ENCODE results near the gene TMEM132E.

TMEM132E gene

DNA sequence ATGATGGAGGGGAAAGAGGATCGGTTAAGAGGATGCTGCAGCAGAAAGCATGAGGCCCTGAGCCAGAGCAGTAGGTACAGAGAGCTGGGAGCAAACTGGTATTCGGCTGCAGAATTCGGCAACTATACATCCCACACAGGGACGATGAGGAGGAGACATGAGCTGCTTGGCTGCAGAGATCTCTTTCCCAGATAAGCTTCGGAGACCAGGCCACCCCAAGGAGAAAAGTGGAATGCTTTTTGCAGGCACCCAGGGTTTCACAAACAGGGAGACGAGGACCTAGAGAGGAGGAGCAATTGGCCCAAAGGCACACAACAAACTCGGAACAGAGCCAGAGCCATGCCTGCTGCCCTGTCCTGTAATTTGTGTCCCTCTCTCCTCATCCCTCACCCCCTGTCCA lies 62.0 kb downstream of the TMEM132E start:
- TF ChIP-seq ZNF274 (IDR thresholded peaks at IDR 0.05; ENCODE audit: low read depth, low read length), result no peak
- H3K4me3 ChIP-seq (ENCODE audit: low read length), result no peak overlapping the region

DNA sequence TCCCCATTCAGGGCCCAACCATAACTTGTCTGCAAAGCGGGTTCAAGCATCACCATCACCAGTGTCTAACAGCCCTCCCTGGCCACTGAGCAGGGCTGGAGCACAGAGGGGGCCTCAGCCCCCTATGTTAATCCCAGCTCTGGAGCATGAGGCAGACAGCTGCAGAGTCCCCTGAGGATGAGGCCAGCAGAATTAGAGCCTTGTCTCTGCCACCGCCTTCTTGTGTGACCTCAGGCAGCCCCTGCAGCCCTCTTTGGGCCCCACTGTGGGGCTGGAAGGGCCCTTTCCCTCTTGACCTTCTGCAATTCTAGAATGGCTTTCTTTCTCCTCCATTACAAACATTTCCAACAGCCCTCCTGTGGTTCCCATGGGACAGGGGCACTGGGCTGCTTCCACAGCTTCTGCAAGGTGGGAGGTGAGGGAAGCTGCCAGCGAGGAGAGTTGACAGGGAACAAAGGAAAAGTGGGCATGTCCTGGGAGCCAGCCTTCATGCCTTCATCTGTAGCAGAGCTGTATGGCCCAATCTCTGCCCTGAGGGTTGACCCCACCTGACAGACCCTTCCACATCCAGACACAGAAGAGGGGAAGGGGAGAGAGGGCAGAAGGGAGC lies 65.7 kb downstream of the TMEM132E start:
- H3K4me3 ChIP-seq (ENCODE audit: low read length), result no peak overlapping the region
- TF ChIP-seq ZNF274 (IDR thresholded peaks at IDR 0.05; ENCODE audit: low read depth, low read length), result no peak

DNA sequence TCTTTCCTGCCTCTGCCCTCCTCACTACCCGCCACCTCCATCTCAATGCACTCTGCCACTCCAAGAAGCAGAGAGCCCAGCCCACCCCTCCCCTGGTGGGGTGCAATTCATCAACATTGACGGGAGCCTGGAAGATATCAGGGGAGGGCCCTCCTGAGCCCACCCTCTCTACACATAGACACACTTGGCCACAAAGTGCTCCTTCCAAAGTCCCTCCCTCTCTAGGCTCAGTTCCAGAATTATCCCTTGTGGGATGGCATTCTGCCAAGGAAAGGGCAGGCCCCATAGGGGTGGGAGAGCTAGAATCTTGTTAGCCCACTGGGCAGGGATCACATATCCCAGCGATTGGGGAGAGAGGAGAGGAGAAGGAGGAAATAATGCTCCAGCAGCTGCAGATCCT lies 66.2 kb downstream of the TMEM132E start:
- no peak for TF ChIP-seq ZNF274 (IDR thresholded peaks at IDR 0.05; ENCODE audit: low read depth, low read length)
- no peak overlapping the region for H3K4me3 ChIP-seq (ENCODE audit: low read length)

DNA sequence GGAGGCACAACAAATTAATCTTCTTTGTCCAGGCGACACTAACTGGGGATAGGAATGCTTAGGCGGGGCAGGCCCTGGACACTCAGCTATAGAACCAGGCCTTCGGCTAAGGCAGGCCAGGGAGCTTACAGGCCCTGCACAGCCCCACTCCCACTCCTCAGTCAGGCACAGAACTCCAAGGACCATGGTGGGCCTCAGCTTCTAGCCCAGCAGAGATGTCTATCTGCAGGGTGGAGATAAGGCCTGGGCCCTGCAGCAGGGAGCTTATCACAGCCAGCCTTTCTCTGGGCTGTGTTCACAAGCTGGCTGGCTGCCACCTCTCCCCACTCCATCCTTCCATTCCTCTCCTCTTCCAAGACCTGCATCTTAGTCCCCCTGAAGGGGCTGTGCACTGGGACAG lies 68.1 kb downstream of the TMEM132E start:
- TF ChIP-seq ZNF274 (IDR thresholded peaks at IDR 0.05; ENCODE audit: low read depth, low read length), result no peak
- H3K4me3 ChIP-seq (ENCODE audit: low read length), result no peak overlapping the region

DNA sequence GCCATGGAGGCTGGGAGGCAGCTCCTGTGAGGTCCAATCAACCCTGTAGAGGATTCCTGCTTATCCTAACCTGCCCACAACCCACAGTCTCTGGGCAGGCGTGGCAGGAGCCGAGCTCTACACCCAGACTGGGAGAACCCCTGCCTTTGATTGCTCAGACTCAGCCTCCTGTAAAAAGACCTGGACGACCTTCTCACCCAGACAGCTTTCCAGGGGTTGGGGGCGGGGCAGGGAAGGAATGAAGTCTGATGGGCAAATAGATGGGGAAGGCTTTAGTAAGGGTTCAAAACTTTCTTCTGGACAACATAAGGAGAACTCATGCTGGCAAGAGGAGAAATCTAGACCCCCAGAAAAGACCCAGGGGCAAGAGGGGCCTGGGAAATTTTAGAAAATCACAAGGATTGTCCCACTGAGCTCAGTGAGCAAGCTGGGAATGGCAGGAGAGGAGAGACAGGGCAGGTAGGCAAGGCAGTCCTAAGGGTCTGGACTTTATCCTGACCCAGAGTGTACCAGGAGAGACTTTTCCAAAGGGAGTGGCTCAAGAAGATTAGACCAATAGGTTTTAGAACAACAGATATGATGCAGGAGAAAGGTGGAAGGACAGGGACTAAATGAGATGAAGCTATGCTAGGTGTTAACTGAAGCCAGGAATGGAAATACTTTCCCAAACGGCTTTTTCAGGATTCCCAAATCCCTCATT lies 70.8 kb downstream of the TMEM132E start:
- TF ChIP-seq ZNF274 (IDR thresholded peaks at IDR 0.05; ENCODE audit: low read depth, low read length), result no peak
- no peak overlapping the region for H3K4me3 ChIP-seq (ENCODE audit: low read length)

DNA sequence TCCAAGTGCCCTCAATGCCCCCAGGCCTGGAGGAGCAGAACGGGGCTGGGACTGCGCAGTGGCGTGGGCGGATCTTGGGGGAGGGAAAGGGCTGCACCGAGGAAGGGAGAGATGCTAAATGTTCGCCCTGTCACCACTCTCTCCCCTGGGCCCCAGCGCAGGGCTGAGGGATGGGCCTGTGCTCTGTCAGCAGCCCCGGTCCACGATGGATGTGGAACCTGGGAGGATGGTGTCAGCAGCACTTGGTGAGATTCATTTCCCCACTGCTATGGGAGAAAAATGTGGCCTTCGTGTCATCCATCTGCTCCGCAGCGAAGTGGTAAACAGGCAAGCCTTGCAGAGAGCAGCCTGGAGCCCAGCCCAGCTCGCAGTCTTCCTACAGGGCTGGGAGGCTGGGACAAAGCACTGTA lies 72.0 kb downstream of the TMEM132E start:
- H3K4me3 ChIP-seq (ENCODE audit: low read length), result no peak overlapping the region

DNA sequence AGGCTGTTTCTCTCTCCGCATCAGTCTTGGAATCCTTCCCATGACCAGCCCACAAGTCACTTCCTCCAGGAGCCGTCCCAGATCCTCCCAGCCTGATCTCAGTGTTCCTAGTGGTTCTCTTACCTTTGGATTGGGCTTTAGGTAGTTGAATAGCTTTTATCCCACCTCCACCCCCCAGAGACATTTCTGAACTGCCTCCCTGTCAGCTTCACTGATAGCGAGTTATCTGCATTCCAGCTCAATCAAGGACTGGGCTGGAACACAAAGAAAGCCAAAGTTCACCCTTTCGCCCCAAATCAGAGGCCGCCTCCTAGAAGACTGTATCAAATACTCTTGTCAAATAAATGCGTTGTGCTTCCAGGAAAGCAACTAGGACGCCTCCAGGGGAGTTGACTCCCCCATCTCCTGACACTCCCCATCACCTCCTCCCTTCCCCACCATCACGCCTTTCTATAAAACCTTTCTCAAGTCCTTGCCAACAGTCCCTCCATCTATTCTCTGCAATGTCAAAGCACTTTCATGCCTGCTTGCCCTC lies 72.7 kb downstream of the TMEM132E start:
- no peak for TF ChIP-seq ZNF274 (IDR thresholded peaks at IDR 0.05; ENCODE audit: low read depth, low read length)
- H3K4me3 ChIP-seq (ENCODE audit: low read length), result no peak overlapping the region

More for the DNA sequence above, 72.0 kb downstream of the TMEM132E start:
- no peak for TF ChIP-seq ZNF274 (IDR thresholded peaks at IDR 0.05; ENCODE audit: low read depth, low read length)

DNA sequence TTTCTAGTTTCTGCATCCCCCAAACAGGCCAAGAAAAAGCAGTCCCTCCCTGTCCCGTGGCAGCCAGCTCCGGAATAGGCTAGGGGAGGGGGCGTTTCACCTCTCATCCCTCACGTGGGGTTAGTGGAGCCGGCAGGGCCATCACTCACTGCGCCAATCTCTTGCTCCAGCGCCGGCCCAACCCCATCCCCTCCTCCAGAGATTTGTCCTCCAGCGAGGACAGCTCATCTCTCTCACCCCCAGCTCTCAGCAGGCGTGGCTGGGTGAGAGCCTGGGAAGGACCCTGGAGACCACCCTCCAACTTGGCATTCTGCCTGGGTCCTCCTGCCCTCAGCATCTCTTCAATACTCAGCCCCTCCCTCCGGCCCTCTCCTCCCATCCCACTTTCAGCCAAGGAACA lies 74.1 kb downstream of the TMEM132E start:
- H3K4me3 ChIP-seq (ENCODE audit: low read length), result no peak overlapping the region
- TF ChIP-seq ZNF274 (IDR thresholded peaks at IDR 0.05; ENCODE audit: low read depth, low read length), result no peak

DNA sequence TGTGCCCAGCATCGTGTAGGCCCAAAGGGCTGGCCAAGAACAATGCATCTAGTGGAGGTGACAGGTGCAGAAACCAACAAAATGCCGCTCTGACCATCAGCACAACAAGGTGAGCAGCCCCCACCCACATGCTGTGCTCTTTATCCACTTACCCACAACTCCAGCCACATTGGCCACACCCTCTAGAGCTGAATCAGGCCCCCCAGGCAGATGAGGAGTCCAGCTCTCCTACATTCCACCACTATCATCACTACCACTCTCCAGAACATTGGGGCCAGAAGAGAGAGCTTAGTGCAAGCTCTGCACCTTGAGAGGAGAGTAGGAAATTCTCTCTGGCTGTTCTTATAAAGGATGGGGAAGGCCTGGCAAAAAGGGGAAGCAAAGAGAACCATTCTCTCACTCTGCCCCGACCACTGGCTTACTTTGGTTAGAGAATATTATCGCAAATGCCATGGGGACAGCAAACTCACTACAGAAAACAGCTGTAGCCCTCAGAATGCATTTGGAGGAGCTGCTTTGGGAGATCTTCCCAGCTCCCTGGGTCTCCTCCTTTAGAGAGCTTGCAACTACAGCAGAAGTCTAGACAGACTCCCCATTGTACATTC lies 75.0 kb downstream of the TMEM132E start:
- no peak overlapping the region for H3K4me3 ChIP-seq (ENCODE audit: low read length)
- no peak for TF ChIP-seq ZNF274 (IDR thresholded peaks at IDR 0.05; ENCODE audit: low read depth, low read length)

DNA sequence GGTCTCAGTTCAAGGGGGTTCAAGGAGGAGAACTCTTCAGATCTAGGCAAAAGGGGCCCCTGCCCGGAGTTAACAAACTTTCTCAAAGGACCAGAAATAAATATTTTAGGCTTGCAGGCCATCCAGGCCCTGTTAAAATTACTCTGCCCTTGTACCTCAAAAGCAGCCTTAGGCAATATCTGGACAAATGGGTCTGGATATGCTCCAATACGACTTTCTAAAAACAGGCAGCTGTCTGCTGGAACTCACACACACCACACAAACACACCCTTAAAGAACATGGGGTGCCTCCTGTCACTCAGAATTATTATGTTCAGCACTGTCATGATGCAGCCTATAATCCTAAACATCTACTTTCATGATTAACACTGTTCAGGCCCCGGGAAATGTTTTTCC lies 75.5 kb downstream of the TMEM132E start:
- H3K4me3 ChIP-seq (ENCODE audit: low read length), result no peak overlapping the region
- no peak for TF ChIP-seq ZNF274 (IDR thresholded peaks at IDR 0.05; ENCODE audit: low read depth, low read length)

DNA sequence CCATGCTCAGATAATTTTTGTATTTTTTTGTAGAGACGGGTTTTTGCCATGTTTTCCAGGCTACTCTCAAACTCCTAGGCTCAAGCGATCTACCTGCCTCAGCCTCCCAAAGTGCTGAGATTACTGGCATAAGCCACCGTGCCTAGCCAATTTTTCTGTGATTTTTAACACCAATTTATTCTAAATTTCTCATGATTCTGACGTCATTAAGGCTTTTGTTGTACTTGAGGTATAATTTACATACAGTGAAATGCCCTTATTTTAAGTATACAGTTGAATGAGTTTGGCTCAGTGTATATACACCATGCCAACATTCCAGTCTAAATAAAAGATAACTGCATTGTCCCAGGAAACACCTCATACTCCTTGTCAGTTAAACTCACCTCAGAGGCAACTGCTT lies 77.4 kb downstream of the TMEM132E start:
- no peak for TF ChIP-seq ZNF274 (IDR thresholded peaks at IDR 0.05; ENCODE audit: low read depth, low read length)
- H3K4me3 ChIP-seq (ENCODE audit: low read length), result no peak overlapping the region

DNA sequence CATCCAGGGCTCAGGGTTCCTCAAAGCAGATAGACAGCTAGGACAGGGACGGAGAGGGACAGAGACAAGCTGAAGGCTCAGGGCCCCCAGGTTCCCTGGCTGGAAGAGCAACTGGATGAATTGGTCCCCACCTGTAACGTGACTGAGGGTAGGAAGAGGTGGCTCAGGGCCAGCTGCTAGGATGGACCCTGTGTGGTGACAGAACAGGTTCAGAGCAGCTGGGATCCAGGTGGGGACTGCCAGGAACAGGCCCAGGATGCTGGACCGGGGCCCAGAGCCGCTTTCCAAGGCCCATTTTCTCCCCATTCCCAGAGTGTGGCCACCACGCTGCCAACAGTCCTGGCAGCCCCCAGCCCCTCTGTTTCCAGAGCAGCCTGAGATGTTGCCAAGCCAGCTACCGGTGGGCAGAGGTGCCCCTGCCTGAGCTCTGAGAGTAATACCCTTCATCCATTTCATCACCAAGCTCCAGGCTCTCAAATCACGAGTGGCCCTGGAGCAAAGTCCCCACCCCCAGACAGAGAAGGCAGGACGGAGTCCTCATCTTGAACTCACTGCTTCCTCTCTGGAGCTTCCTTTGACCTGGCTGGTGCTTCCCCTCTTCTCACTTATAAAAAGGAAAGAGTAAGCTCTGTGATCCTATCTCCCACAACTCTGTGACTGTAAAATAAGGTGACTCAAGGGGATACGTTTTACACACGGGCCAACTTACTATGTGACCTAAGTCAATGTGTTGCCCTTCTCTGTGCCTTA lies 79.6 kb downstream of the TMEM132E start:
- no peak for TF ChIP-seq ZNF274 (IDR thresholded peaks at IDR 0.05; ENCODE audit: low read depth, low read length)
- H3K4me3 ChIP-seq (ENCODE audit: low read length), result no peak overlapping the region

DNA sequence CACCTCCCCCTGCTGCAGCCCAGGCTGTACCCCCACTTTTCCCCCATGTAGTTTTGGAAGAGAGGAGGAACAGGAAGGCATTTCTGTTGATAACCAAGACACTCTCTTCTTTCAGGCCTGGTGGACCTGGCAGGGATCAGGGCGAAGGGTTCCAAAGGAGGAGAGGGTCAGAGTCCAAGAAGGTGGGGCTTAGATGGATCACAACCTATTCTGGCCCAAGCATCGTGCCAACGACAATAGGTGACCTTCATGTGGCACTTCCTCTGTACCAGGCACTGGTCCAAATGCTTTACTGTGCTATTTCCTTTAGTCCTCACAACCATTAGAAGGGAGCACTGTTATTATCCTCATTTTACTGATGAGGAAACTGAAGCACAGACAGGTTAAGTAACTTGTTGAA lies 84.3 kb downstream of the TMEM132E start:
- H3K4me3 ChIP-seq (ENCODE audit: low read length), result no peak overlapping the region
- TF ChIP-seq ZNF274 (IDR thresholded peaks at IDR 0.05; ENCODE audit: low read depth, low read length), result no peak

DNA sequence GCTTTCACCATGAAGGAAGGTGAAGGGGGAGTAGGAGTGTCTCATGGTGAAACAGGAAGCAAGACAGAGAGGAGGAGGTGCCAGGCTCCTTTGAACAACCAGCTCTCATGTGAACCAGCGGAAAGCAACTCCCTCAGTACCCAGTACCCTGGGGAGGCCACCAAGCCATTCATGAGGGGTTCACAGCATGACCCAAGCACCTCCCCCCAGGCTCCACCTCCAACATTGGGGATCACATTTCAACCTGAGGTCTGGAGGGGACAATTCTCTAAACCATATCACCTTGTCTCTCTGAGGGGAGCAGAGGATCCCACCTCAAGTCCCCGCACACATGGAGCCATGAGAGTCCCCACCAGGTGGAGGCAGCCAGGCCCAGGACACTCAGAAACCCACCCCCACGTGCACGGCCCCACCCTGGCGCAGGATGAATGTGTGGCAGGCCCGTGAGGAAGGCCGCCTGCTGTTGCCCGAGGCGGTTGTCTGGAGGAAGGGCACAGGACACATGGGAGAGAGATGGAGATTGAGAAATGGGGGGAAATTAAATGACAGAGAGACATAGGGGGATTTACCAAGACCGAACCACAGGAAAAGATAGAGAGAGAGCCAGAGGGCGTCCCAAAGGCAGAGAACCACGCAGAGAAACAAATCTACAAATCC lies 85.9 kb downstream of the TMEM132E start:
- no peak for TF ChIP-seq ZNF274 (IDR thresholded peaks at IDR 0.05; ENCODE audit: low read depth, low read length)
- no peak overlapping the region for H3K4me3 ChIP-seq (ENCODE audit: low read length)
